ENCODE results near the gene EP400.

EP400 gene

GRCh38 chr12:131920157-131920508 lies 29.6 kb upstream of the EP400 start:
- FAIRE-seq (no peak), DNase-seq (ENCODE audit: insufficient read length) (no peak)
- TF ChIP-seq POLR2AphosphoS5 (IDR thresholded peaks at IDR 0.05; ENCODE audit: low read depth, low read length) (no peak), POLR2A (IDR thresholded peaks at IDR 0.05; ENCODE audit: low read depth, low read length) (no peak), TAF1 (IDR thresholded peaks at IDR 0.05; ENCODE audit: borderline replicate concordance, low read depth, low read length) (no peak)

- TF ChIP-seq POLR2A (IDR thresholded peaks at IDR 0.05; ENCODE audit: low read depth, low read length) (no peak), TAF1 (IDR thresholded peaks at IDR 0.05; ENCODE audit: borderline replicate concordance, low read depth, low read length) (no peak), POLR2AphosphoS5 (IDR thresholded peaks at IDR 0.05; ENCODE audit: low read depth, low read length) (no peak)
- FAIRE-seq (no peak), DNase-seq (ENCODE audit: insufficient read length) (peak; percentile 19)
These were observed 28.6 kb upstream of the EP400 start for GRCh38 chr12:131920902-131921840.

DNA sequence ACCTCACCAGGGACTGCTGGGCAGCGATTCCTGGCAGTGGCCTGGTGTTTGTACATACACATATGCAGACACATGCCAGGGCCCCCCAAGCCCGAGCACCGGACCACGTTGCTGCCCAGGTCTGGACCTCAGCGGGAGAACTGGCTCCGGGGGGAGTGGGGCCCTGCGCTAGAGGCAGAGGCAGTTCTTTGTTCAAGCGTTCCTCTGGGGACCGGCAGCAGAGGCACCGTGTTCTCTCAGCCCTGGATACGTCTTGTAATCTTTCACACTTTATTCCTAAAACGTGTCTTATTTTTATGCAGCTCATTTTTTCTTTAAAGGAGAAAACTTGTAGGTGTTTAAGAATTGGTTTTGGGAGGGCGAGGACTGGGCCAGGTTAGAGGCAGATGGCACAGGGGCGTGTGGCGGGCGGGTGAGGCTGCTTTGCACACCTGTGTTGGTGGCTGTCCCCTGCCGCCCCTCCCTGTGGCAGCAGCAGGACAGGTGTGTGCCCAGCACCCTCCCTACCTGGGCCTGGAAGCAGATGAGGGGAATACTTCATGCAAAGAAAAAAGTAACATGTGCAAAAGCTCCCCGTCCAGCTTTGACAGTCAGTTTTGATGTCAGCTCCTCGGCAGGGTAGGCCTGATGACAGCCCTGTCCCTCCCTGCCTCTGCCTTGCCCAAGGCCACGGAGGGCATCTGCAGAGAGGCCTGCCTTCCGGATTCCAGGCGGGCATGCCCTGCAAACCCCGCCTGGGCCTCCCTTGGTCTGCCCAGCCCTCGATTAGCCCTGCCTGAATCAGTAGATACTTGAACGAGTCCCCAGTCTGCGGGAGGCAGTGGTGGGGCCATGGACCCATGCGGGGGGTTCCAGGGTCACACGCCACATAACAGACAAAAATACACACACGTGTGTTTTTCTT lies 27.6 kb upstream of the EP400 start:
- peak; percentile 15 for DNase-seq (ENCODE audit: insufficient read length)
- FAIRE-seq = no peak
- TF ChIP-seq TAF1 (IDR thresholded peaks at IDR 0.05; ENCODE audit: borderline replicate concordance, low read depth, low read length) (no peak), POLR2A (IDR thresholded peaks at IDR 0.05; ENCODE audit: low read depth, low read length) (no peak), POLR2AphosphoS5 (IDR thresholded peaks at IDR 0.05; ENCODE audit: low read depth, low read length) (no peak)

- TF ChIP-seq POLR2A (IDR thresholded peaks at IDR 0.05; ENCODE audit: low read depth, low read length) (no peak), POLR2AphosphoS5 (IDR thresholded peaks at IDR 0.05; ENCODE audit: low read depth, low read length) (no peak), TAF1 (IDR thresholded peaks at IDR 0.05; ENCODE audit: borderline replicate concordance, low read depth, low read length) (no peak)
- FAIRE-seq (peak; percentile 5), DNase-seq (ENCODE audit: insufficient read length) (no peak)
These were observed 27.0 kb upstream of the EP400 start for GRCh38 chr12:131922772-131923171.

- DNase-seq (ENCODE audit: insufficient read length) = peak; percentile 71
- TF ChIP-seq TAF1 (IDR thresholded peaks at IDR 0.05; ENCODE audit: borderline replicate concordance, low read depth, low read length) = no peak
- peak; percentile 88 for FAIRE-seq
These were observed 26.5 kb upstream of the EP400 start for GRCh38 chr12:131923260-131923659.

- FAIRE-seq (no peak), DNase-seq (ENCODE audit: insufficient read length) (no peak)
- no peak for TF ChIP-seq POLR2A (IDR thresholded peaks at IDR 0.05; ENCODE audit: low read depth, low read length)
- TF ChIP-seq TAF1 (IDR thresholded peaks at IDR 0.05; ENCODE audit: borderline replicate concordance, low read depth, low read length) = no peak
- no peak for TF ChIP-seq POLR2AphosphoS5 (IDR thresholded peaks at IDR 0.05; ENCODE audit: low read depth, low read length)
These were observed 22.3 kb upstream of the EP400 start for GRCh38 chr12:131927110-131928079.

DNA sequence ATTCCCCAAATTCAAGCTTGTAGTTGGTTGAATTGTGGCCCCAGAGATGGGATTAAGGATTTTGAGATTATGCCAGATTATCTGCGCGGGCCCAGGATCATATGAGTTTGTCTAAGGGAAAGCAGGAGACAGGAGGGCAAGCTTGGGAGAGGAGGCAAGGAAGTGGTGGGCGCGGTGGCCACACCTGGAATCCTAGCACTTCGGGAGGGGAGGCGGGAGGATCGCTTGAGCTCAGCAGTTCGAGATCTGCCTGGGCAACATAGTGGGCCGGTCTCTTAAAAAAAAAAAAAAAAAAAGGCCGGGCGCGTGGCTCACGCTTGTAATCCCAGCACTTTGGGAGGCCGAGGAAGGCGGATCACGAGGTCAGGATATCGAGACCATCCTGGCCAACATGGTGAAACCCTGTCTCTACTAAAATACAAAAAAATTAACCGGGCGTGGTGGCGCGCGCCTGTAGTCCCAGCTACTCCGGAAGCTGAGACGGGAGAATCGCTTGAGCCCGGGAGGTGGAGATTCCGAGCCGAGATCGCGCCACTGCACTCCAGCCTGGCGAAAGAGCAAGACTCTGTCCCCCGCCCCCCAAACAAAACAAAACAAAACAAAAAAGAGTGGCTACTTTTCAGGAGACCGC lies 21.5 kb upstream of the EP400 start:
- peak; percentile 21 for FAIRE-seq
- TF ChIP-seq POLR2A (IDR thresholded peaks at IDR 0.05; ENCODE audit: low read depth, low read length) (no peak), POLR2AphosphoS5 (IDR thresholded peaks at IDR 0.05; ENCODE audit: low read depth, low read length) (no peak), TAF1 (IDR thresholded peaks at IDR 0.05; ENCODE audit: borderline replicate concordance, low read depth, low read length) (no peak)
- no peak for DNase-seq (ENCODE audit: insufficient read length)

- FAIRE-seq = peak; percentile 92
- DNase-seq (ENCODE audit: insufficient read length) = peak; percentile 97
- peak; percentile 75 for TF ChIP-seq TAF1 (IDR thresholded peaks at IDR 0.05; ENCODE audit: borderline replicate concordance, low read depth, low read length)
- peak; percentile 76 for TF ChIP-seq POLR2AphosphoS5 (IDR thresholded peaks at IDR 0.05; ENCODE audit: low read depth, low read length)
- peak; percentile 93 for TF ChIP-seq POLR2A (IDR thresholded peaks at IDR 0.05; ENCODE audit: low read depth, low read length)
These were observed 20.8 kb upstream of the EP400 start, which contains the start of gene PUS1 for GRCh38 chr12:131928711-131929580. TSS of gene PUS1 (plus strand) at chr12:131929276. CDS start at chr12:131929723, 447 bp downstream.

DNA sequence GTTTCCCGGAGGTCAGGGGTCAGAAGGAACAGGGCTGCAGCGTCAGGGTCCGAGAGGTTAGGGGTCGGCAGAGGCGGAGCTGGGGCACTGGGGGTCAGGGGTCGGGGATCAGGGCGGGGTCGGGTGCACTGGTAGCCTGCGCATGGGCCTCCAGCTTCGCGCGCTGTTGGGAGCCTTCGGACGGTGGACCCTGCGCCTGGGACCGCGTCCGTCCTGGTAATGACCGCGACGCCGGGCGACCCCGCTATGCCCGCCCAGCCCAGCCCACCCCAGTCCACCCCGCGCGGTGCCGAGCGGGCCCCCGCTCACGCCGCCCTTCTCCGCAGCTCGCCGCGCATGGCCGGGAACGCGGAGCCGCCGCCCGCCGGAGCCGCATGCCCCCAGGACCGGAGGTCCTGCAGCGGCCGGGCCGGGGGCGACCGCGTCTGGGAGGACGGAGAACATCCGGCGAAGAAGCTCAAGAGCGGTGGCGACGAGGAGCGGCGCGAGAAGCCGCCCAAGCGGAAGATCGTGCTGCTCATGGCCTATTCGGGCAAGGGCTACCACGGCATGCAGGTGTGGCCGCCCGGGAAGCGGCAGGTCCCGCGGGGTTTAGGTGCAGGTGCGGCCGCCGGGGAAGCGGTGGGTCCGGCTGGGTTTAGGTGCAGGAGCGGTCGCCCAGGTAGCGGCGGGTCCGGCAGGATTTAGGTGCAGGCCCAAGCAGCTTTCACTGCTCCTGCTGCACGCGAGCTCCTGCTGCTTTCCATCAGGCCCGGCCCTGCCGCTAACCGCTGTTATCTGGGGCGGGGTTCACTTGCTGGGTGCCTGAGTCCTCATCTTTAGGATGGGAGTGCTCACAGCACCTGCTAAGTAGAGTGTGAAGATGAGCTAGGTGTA lies 19.9 kb upstream of the EP400 start:
- no peak for FAIRE-seq
- no peak for TF ChIP-seq TAF1 (IDR thresholded peaks at IDR 0.05; ENCODE audit: borderline replicate concordance, low read depth, low read length)
- TF ChIP-seq POLR2A (IDR thresholded peaks at IDR 0.05; ENCODE audit: low read depth, low read length) = no peak
- peak; percentile 38; the same call in 1 of the 2 replicates for TF ChIP-seq POLR2AphosphoS5 (IDR thresholded peaks at IDR 0.05; ENCODE audit: low read depth, low read length)
- DNase-seq (ENCODE audit: insufficient read length) = peak; percentile 61
